C4-2B (cell line): ENCODE data around the gene HSF2BP.

Source experiments
- ZFX ChIP-seq: fragments of 450-650 bp; IDR thresholded peaks from 2 replicates; pipeline ENCODE4 v1.6.1; 2017
- TF ChIP-seq, protein P1 (sequence below): fragments of 450-650 bp; conservative IDR thresholded peaks from 2 replicates; pipeline ENCODE4 v1.5.1; 2017; ENCODE audit warnings: mild to moderate bottlenecking

- TF ChIP-seq, protein P1, sequence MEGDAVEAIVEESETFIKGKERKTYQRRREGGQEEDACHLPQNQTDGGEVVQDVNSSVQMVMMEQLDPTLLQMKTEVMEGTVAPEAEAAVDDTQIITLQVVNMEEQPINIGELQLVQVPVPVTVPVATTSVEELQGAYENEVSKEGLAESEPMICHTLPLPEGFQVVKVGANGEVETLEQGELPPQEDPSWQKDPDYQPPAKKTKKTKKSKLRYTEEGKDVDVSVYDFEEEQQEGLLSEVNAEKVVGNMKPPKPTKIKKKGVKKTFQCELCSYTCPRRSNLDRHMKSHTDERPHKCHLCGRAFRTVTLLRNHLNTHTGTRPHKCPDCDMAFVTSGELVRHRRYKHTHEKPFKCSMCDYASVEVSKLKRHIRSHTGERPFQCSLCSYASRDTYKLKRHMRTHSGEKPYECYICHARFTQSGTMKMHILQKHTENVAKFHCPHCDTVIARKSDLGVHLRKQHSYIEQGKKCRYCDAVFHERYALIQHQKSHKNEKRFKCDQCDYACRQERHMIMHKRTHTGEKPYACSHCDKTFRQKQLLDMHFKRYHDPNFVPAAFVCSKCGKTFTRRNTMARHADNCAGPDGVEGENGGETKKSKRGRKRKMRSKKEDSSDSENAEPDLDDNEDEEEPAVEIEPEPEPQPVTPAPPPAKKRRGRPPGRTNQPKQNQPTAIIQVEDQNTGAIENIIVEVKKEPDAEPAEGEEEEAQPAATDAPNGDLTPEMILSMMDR: no peak; the same call in 1 of the 2 replicates
- TF ChIP-seq ZFX: no peak
Observed at GRCh38 chr21:43619856-43620255, 39.4 kb downstream of the HSF2BP start.
